Measurements from ENCODE around the gene KRT10.
"Not testable (repeated sequence)": the region's sequence is repeated elsewhere in the genome, so short reads cannot be mapped to it uniquely, and the experiment has no call there.

KRT10 gene

DNA sequence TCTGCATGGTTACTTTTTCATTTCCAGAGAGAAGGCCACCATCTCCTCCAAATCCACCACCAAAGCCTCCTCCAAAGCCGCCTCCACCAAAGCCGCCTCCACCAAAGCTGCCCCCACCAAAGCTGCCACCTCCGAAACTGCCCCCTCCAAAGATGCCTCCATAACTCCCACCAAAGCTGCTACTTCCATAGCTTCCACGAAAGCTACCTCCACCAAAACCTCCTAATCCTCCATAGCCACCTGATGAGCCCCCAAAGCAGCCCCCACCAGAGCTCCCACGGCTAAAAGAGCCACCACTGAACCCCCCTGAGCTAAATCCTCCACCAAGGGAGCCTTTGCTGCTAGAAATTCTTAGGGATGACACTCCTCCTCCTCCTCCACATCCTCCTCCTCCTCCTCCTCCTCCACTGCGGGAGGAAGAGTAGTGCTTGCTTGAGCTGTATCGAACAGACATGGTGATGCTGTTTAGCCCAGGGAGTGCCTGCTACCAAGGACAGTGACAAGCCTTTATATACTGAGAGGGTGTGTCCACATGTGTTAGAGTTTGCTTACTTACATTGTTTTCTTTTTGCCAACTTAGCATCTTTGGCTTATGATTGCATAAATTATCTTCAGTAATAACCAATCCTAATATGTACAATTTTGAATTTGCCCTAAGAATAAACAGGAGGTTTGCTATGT is at the start of gene KRT10:
KRT10 (minus strand) TSS at position 483 of the 681 bp plus-strand sequence; CDS start at position 454, 29 bp downstream.
- H3K9me3 Mint-ChIP-seq: peaks cover 22% of the 10 kb centered on the region
- no peak within 1 kb of the TSS for H3K4me3 Mint-ChIP-seq
- H3K27me3 Mint-ChIP-seq (ENCODE audit: low read depth): peaks cover 20% of the 10 kb centered on the region
- H3K36me3 Mint-ChIP-seq (ENCODE audit: low read depth): peaks cover 20% of the 10 kb centered on the region
- H3K4me1 Mint-ChIP-seq (ENCODE audit: low read depth): peaks cover 16% of the 10 kb centered on the region
- H3K27ac Mint-ChIP-seq: no peak within 1 kb of the TSS

GRCh38 chr17:40871316-40871715 is 48.9 kb upstream of the KRT10 start:
- H3K4me1 Mint-ChIP-seq (ENCODE audit: low read depth): no peaks in the 10 kb centered on the region
- no peak overlapping the region for H3K4me3 Mint-ChIP-seq
- H3K9me3 Mint-ChIP-seq: no peaks in the 10 kb centered on the region
- H3K27ac Mint-ChIP-seq: no peak overlapping the region
- H3K27me3 Mint-ChIP-seq (ENCODE audit: low read depth): peaks cover 35% of the 10 kb centered on the region
- H3K36me3 Mint-ChIP-seq (ENCODE audit: low read depth): no peaks in the 10 kb centered on the region

- Mint-ChIP-seq H3K4me1 (ENCODE audit: low read depth) (no peaks in the 10 kb centered on the region), H3K36me3 (ENCODE audit: low read depth) (no peaks in the 10 kb centered on the region), H3K4me3 (no peak overlapping the region), H3K27ac (no peak overlapping the region), H3K9me3 (no peaks in the 10 kb centered on the region), H3K27me3 (ENCODE audit: low read depth) (peaks cover 33% of the 10 kb centered on the region)
Measured at GRCh38 chr17:40870136-40870535, 47.7 kb upstream of the KRT10 start.

DNA sequence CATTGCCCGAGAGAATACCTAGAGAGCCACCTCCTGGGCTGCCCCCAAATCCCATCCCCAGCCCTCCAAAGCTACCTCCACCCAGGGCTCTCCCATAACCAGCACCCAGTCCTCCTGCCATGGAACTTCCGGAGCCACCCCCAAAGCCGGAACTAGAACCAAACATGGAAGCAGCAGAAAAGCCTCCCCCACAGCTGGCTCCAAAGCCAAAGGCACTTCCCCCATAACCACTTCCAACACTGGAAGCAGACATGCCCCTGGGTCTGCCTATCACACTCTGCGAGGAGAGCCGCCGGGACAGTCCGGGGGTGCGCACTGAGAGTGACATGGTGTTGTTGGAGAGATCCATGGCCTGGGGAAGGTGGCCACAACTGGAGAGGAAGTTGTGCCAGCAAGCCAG is 44.4 kb upstream of the KRT10 start, which contains the start of gene KRT12:
KRT12 (minus strand) TSS at position 386 of the 400 bp plus-strand sequence; CDS start at position 349, 37 bp downstream.
- Mint-ChIP-seq H3K27me3 (ENCODE audit: low read depth) (peaks cover 14% of the 10 kb centered on the region), H3K4me3 (no peak within 1 kb of the TSS), H3K4me1 (ENCODE audit: low read depth) (no peaks in the 10 kb centered on the region)

GRCh38 chr17:40864661-40865390 is 42.4 kb upstream of the KRT10 start:
- no peaks in the 10 kb centered on the region for H3K36me3 Mint-ChIP-seq (ENCODE audit: low read depth)
- no peak overlapping the region for H3K4me3 Mint-ChIP-seq
- no peak overlapping the region for H3K27ac Mint-ChIP-seq
- no peaks in the 10 kb centered on the region for H3K9me3 Mint-ChIP-seq
- H3K27me3 Mint-ChIP-seq (ENCODE audit: low read depth): peaks cover 23% of the 10 kb centered on the region
- H3K4me1 Mint-ChIP-seq (ENCODE audit: low read depth): no peaks in the 10 kb centered on the region

More for the DNA sequence above, 44.4 kb upstream of the KRT10 start, which contains the start of gene KRT12:
- Mint-ChIP-seq H3K36me3 (ENCODE audit: low read depth) (no peaks in the 10 kb centered on the region), H3K27ac (no peak within 1 kb of the TSS), H3K9me3 (no peaks in the 10 kb centered on the region)

DNA sequence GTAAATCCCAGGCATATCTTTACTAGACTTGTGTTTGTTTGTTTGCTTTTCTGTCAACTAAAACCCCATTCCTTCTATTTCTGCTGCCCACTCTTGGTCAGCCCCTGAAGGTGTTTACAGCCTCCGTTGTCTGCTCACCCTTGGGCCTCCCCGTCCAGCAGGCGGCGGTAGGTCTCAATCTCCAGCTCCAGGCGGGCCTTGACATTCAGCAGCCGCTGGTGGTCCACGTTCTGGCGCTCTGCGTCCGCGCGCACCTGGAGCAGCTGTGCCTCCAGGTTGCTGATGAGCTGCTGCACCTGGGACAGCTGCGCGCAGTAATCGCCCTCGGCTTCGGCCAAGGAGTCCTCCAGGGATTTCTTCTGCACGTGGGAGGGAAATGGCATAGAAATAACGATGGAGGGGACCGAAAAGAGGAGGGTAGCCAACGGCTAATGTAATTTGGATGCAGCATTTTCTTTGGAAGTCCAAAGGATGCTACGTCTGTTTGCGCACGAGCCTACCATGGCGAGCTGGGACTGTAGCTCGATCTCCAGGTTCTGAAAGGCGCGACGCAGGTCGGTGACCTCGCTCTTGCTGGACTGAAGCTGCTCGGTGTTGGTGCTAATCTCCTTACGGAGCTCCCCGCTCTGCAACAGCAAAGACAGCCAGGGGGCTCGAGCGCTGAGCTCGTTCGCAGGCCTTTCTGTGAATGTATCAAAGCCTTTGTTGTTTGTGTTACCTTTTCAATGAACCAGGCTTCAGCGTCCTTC is 40.7 kb upstream of the KRT10 start:
- Mint-ChIP-seq H3K4me1 (ENCODE audit: low read depth) (no peaks in the 10 kb centered on the region), H3K27ac (no peak overlapping the region), H3K36me3 (ENCODE audit: low read depth) (no peaks in the 10 kb centered on the region), H3K4me3 (no peak overlapping the region), H3K9me3 (no peaks in the 10 kb centered on the region), H3K27me3 (ENCODE audit: low read depth) (peaks cover 24% of the 10 kb centered on the region)

DNA sequence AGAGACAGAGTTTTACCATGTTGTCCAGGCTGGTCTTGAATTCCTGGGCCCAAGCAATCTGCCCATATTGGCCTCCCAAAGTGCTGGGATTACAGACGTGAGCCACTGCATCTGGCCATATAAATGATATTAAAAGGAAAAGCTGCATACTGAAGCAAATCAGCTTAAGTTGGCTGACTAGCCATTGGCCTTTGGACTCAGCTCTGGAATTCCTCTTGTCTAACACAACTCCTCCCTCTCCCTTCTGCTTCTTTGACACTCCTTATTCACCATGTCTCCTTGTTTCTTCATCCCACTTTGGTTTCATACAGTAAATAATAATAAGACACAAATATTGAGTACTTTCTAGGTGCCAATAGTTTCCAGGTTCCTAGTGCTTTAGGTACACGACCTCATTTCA is 37.1 kb upstream of the KRT10 start:
- Mint-ChIP-seq H3K4me3 (no peak overlapping the region), H3K36me3 (ENCODE audit: low read depth) (no peaks in the 10 kb centered on the region), H3K9me3 (no peaks in the 10 kb centered on the region), H3K27ac (no peak overlapping the region), H3K27me3 (ENCODE audit: low read depth) (peaks cover 20% of the 10 kb centered on the region), H3K4me1 (ENCODE audit: low read depth) (no peaks in the 10 kb centered on the region)

DNA sequence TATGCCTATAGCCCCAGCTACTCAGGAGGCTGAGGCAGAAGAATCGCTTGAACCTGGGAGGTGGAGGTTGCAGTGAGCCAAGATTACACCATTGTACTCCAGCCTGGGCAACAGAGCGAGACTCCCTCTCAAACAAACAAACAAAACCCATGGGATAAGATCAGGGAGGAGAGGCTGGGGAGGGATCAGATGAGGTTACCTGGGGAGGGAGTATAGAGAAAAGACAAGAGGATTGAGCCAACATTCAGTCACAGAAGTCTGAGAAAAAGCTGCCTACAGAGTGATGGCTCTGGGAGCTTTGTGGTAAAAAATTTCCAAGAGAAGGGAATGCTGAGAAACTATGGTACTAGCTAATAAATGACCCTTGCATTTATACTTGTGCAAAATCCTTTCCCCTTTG is 36.3 kb upstream of the KRT10 start:
- H3K27ac Mint-ChIP-seq; H3K9me3 Mint-ChIP-seq; H3K4me1 Mint-ChIP-seq (ENCODE audit: low read depth); H3K36me3 Mint-ChIP-seq (ENCODE audit: low read depth); H3K4me3 Mint-ChIP-seq: not testable (repeated sequence)
- peaks cover 24% of the 10 kb centered on the region for H3K27me3 Mint-ChIP-seq (ENCODE audit: low read depth)

- Mint-ChIP-seq H3K27me3 (ENCODE audit: low read depth) (peaks cover 28% of the 10 kb centered on the region), H3K4me3 (no peak overlapping the region), H3K9me3 (no peaks in the 10 kb centered on the region), H3K4me1 (ENCODE audit: low read depth) (no peaks in the 10 kb centered on the region), H3K36me3 (ENCODE audit: low read depth) (no peaks in the 10 kb centered on the region), H3K27ac (no peak overlapping the region)
Measured at GRCh38 chr17:40857535-40857934, 35.1 kb upstream of the KRT10 start.

DNA sequence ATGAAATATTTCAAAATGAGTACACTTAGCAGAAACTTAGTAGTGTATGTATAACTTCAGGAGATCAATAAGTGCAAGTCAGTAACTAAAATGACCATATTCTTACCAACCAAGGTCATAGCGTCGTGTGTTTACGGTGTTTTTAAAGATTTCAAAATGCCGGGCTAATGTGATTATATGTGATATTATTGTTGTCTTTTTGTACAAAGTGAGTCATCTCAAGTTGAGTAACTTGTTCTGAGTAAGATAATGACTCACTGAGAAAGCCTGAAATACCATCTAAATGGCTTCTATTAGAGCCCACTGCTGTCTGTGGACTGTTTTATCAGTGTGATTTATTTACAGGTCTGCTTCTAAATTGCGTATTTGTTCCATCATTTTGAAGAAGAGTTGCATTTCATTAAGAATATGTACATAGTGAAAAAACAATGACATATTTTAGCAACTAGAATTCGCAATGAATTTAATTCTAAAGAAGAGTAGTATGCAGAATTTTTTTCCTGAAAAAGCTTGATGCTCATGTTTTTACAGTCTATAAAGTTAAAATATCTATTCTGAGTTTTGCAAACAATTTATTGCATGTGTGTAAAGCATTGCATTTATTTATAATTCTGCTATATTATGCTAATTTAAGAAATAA is 31.9 kb upstream of the KRT10 start:
- Mint-ChIP-seq H3K27ac (no peak overlapping the region), H3K4me1 (ENCODE audit: low read depth) (no peaks in the 10 kb centered on the region), H3K9me3 (no peaks in the 10 kb centered on the region), H3K27me3 (ENCODE audit: low read depth) (peaks cover 38% of the 10 kb centered on the region), H3K36me3 (ENCODE audit: low read depth) (no peaks in the 10 kb centered on the region), H3K4me3 (no peak overlapping the region)

DNA sequence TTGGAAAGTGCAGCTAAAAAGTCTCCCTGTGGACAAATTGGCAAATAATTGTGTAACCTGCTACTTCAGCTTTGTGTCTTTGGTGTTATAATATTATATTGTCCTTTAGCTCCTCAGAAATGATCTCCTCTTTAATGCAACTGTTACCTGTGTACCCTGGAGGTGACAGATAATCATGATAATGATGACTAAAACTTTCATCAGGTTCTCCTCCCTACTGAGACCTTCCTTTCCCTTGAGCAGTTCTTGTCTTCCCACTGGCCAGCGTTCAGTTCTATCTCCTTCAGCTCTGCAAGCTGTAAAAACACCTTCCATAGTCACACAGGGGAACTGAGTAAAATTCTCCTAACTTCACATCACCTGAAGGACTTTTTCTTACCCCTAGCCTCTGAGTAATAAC is 29.9 kb upstream of the KRT10 start:
- Mint-ChIP-seq H3K36me3 (ENCODE audit: low read depth) (no peaks in the 10 kb centered on the region), H3K27me3 (ENCODE audit: low read depth) (peaks cover 30% of the 10 kb centered on the region), H3K4me3 (no peak overlapping the region), H3K27ac (no peak overlapping the region), H3K4me1 (ENCODE audit: low read depth) (no peaks in the 10 kb centered on the region), H3K9me3 (no peaks in the 10 kb centered on the region)

DNA sequence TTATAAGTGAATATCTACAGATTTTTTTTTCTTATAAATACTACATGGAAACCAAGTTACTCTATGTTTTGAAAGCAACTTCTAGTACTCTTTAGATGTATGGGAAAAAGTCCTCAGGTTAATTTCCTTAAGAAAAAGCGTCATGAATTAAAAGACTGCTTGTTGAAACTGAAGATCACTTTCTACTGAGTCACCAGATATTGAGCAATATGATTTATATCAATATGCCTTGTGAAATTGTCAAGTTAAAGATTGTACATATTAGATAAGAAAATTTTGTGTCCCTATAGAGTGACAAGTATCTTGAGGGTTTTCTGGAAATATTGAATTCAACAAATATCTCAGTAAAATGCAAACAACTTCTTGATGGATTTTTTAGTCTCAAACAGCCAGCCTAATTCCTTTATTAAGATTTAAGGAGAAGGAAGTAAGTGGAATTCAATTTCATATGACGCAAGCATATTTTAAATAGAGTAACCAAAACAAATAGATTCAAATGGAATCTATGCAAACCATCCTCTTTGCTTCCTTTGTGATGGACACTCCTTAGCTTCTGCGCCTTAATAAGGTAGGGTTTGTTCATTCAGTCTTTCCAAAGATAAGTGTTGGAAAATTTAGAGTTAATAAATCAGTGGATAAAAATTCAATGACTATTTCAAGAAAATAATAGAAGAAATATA is 28.0 kb upstream of the KRT10 start:
- H3K4me1 Mint-ChIP-seq (ENCODE audit: low read depth): no peaks in the 10 kb centered on the region
- no peaks in the 10 kb centered on the region for H3K36me3 Mint-ChIP-seq (ENCODE audit: low read depth)
- H3K9me3 Mint-ChIP-seq: no peaks in the 10 kb centered on the region
- peaks cover 36% of the 10 kb centered on the region for H3K27me3 Mint-ChIP-seq (ENCODE audit: low read depth)
- no peak overlapping the region for H3K4me3 Mint-ChIP-seq
- H3K27ac Mint-ChIP-seq: no peak overlapping the region

GRCh38 chr17:40849723-40850122 is 27.3 kb upstream of the KRT10 start:
- no peaks in the 10 kb centered on the region for H3K9me3 Mint-ChIP-seq

More at GRCh38 chr17:40849723-40850122, 27.3 kb upstream of the KRT10 start:
- peaks cover 40% of the 10 kb centered on the region for H3K27me3 Mint-ChIP-seq (ENCODE audit: low read depth)
- H3K4me1 Mint-ChIP-seq (ENCODE audit: low read depth): no peaks in the 10 kb centered on the region
- H3K36me3 Mint-ChIP-seq (ENCODE audit: low read depth): no peaks in the 10 kb centered on the region
- no peak overlapping the region for H3K4me3 Mint-ChIP-seq
- H3K27ac Mint-ChIP-seq: no peak overlapping the region

All from T-helper 1 cell treated with Interleukin-12 subunit alpha and Interleukin-12 subunit beta and Interleukin-4 antibody, amounts not matched to agents 30 μg/mL and 1 μg/mL, for 36 hours (primary cell).